HG03064 (cell line): Measurements from ENCODE around the gene TBXA2R.

ENCODE experiments used
- ATAC-seq: cut with Tn5 transposase; IDR thresholded peaks from one replicate; pipeline ENCODE4 v1.9.1; 2021; ENCODE audit warnings: low read depth; ENCODE audit not compliant: unreplicated experiment

TBXA2R gene

DNA sequence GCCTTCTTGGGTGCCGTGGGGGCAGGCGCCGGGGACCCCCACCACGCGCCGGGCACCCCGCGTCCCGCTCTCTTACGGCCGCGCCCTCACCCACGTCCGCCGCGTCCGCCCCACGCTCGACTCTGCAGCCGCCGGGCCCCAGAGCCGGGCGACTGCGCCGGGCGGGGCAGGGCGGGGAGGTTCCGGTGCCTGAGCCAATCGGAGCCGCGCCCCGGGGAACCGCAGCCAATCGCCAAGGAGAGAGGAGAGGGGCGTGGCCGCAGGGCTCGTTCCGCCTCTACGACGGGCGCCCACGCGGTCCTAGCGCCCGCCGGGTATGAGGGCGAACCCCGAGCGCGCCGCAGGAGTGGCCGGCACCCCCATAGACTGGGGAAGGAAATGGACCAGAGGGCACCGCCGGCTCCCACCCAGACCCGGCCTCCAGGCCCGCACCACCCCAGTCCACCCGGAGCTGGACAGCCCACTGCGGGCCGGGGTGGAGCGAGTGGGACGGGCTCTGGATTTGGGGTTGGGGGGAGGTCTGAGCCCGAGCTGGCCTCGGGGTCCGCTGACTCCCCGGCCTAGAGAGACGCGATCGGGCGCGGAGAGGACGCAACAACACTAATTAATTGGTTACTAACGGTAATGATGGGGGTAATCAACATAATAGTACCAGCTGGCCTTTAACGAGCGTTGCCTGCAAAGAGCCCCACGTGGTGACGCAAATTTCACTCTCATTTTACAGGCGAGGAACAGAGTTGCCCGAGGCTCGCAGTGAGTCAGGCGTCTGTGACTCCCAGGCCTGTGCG lies 49.0 kb downstream of the TBXA2R start, which contains the start of gene MFSD12:
Gene MFSD12 (minus strand): TSS at position 126 of the 788 bp plus-strand sequence. CDS start 183 bp downstream, outside the sequence.
- peak; percentile 63 for ATAC-seq

DNA sequence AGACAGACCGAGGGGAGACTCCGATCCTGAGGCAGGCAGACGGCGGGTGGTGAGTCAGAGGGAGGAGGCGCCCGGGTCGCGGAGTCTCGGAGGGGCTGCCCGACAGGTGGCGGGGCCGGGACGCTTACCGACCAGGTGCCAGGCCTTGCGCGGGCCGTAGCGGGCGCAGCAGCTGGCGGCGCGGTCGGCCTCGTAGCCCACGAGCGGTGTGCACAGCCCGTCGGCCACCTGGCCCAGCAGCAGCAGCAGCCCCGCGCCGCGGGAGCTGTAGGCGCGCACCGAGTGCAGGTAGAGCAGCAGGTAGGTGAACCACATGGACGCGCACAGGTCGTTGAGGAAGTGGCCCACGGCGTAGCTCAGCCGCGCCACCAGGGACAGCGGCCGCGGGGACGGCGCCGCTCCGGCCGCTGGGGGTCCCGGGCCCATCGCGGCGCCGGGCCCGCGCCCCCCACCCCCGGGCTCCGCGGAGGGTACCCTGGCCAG lies 49.7 kb downstream of the TBXA2R start:
- ATAC-seq, result peak; percentile 31

DNA sequence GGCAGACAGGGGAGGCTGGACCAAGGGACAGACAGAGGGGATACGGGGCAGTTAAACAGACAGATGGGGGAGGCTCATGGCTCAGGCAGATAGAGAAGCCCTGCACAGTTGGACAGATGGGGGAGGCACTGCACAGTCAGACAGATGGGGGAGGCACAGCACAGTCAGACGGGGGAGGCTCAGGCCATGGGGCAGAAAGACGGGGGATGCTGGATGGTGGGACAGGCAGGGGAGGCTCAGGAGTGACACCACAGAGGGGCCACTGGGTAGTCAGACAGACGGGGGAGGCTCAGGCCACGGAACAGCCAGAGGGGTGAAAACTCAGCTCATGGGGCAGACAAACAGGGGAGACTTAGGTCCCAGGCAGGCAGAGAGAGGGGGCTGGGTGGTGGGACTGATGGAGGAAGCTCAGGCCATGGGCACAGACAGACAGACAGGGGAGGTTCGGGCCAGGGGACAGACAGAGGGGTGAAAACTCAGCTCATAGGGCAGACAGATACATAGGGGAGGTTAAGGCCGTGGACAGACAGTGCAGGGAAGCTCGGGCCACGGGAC lies 50.2 kb downstream of the TBXA2R start:
- ATAC-seq, result no peak

DNA sequence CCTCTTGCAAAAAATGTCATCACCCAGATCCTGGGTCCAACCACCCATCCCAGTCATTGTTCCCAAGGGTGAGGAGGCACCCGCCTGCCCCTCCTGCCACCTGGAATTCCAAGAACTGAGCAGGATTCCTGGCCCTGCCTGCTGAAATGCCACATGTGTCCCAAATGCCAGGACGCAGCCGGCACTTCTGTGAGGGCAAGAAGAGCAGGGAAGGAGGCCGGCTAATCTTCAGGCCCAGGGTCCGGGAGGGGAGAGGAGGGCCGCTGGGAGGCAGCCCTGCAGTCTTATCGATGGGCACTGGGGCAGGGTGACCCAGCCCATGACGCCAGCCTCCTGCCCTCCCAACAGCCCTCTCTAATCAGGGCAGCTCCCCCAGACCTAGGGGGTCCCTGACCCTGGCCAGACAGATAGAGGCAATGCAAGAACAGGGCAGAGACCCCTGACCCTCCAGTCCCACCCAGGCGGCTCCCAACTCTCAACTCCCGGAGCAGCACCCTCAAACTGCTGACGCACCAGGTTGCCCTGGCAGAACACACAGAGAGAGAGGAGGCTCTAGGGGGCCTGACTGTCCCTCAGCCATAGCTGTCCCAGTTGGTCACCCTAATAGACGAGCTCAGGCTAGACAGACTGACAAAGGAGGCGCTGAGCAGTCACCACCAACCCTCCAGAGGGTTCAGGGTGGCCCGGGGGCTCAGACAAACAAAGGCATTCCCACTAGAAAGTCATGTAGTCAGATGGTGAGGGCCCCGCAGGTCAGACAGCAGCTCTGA lies 50.8 kb downstream of the TBXA2R start:
- ATAC-seq, result no peak

DNA sequence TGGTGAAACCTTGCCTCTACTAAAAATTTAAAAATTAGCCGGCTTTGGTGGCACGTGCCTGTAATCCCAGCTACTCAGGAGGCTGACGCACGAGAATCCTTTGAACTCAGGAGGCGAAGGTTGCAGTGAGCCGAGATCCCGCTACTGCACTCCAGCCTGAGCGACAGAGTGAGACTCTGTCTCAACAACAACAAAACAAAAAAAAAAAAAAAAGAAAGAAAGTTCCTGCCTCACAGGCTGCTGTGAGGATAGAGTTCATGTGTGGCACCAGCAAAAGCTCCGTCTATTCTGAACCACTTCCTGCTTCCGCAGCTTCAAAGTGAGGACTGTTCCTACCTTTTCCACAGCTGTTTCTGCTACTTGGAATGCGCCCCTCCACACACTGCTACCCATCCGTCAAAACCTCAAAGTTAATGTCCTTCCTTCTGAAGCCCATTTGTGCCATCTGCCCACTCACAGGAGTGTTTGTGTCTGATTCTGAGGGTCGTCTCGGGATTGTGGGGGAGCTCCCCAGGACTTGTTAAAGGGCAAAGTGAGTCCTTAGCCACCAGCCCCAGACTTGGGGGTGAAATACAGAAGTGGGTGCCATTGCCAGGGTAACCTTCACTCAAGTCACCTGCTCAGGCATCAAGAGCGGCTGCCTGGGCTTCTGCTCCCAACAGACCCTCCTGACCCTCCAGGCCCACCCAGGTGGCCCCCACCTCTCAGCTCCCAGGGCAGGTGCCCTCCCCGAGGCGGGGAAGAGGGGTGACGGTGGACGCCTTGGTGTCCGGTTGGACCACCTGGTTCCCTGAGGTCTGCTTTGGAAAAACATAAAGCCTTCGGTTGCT lies 52.2 kb downstream of the TBXA2R start:
- ATAC-seq, result no peak

DNA sequence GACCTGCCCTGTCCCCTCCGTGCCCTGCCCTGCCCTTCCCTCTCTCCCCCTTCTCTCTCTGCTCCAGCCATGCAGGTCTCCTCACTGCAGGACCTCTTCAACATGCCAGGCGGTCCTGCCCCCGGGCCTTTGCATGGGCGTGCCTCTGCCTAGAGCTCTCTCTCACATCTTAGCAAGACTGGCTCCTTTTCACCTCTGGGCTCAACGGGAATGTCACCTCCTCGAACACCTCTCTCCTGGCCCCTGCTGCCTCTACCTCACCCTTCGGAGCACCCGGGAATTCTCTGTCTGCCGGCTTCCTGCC lies 54.9 kb downstream of the TBXA2R start:
- ATAC-seq, result no peak

DNA sequence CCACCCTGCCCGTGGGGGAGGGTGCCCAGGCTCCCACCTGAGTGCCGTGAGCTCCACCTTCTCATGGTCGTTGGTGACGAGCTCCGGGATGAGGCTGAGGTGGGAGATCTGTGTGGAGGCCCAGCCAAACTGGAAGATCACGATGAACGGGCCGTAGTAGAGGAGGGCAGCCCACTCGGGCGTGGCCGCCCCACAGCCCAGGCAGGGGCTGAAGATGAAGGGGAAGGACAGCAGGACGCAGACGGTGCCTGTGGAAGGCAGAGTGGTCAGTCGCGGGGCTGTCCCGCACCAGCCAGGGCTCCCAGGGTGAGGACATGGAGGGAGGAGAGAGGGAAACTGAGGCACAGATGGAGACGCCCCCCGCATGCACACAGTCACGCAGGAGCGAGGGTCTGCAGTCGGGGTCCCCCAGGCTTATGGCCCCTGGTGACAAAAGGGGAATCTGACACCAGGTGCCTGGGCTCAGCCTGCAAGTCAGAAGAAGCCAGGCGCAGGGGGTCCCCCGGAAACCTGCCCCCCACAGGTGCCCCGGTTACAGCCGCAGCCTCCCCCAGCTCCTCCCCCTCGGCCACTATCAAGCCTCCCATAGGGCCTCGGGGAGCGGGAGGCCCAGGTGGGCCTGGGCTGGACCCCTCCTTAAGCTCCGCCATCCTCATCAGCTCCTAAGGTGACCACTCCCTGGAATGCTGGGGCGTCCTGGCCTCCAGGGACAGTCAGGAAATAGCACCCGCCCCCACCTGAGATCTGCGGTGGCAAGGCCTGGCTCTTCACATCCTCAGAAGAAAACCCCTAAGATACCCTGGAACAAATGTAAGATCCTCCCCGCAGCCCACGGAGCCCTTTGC lies 55.5 kb downstream of the TBXA2R start:
- no peak for ATAC-seq

DNA sequence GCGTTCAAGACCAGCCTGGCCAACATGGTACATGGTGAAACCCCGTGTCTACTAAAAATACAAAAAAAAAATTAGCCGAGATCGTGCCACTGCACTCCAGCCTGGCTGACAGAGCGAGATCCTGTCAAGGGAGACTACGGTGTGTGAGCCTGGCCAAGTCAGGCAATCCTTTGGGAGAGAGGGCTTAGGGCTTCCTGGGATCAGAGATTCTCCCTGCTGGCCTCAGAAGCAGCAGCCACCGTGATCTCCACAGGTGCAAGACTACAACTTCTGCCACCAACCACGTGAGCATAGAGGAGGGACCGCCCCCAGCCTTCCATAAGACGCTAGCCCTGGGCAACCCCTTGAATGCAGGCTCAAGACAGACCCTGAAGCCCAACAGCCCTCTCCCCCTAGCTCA lies 56.9 kb downstream of the TBXA2R start:
- ATAC-seq, result no peak

DNA sequence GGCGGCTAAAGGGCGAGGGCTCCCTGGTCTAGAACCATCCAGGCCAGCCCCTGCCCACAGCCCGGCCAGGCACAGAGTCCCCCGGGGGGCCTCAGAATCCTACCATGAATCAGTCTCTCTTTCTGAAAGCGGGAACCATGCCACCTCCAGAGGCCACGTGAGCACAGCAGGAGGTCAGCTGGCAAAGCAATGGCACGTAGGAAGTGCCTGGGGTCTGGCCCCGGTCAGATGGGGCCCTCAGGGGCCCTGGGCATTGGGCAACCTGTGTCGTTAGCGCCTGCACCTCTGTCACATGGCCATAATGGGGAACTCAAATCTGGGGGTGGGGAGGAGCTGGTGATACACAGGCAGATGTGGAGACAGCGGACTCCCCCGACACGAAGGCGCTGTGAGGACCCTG lies 58.1 kb downstream of the TBXA2R start:
- no peak for ATAC-seq

DNA sequence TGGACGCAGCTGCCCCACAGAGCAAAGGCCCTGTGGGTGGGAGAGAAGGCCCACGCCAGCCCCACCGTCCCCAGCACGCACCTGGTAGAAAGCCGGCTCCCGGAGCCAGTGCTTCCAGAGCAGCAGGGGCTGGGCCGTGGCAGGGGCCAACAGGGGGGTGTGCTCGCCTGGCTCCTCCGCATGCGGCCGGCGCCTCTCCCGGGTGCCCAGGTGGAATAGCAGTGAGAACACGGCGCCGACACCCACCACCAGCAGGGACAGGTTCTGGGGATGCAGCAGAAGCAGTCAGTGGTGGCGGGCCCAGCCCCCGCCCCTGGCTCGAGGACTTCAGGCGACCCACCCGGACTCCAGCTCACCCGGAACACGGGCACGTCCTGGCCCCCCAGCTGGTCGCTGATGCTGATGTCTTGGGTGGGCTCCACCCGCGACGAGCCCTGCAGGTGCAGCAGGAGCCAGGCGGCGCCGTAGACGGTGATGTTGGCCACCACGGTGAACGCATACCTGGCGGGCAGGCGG lies 58.9 kb downstream of the TBXA2R start:
- no peak for ATAC-seq

DNA sequence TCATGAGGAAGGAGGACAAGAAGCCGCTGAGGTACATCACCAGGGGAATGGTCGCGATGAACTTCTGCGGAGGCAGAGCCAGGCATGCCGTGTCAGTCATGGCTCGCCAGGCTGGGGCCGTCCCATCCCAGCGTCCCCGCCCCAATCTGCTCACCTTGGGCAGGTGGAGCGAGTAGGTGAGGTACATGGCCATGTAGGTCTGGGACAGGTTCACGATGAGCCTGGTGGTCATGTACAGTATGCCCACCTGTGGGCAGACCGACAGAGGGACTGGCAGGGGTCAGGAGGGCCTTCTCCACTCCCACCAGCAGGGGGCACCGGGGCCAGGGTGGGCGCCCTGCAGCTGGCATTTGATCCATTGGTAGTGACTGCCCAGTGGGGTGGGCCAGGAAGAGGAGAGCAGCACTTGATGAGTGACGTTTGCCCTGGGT lies 59.4 kb downstream of the TBXA2R start:
- ATAC-seq, result no peak

DNA sequence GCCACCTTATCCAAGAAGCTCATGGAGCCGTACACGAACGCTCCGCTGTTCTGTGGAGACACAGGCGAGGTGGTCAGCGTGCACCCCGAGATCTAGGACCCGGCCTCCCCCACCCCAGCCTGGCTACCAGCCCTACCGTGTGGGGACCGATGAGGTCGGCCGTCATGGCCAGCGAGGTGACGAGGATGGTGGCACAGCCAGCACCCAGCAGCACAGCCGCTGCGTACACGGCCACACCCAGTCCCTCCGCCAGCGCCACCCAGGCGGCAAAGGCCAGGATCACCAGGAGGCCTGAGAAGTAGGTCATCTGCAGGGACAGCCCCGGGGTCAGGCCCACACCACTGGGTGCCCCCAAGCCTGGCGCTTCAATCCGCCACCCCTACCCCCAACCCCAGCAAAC lies 60.6 kb downstream of the TBXA2R start:
- no peak for ATAC-seq

DNA sequence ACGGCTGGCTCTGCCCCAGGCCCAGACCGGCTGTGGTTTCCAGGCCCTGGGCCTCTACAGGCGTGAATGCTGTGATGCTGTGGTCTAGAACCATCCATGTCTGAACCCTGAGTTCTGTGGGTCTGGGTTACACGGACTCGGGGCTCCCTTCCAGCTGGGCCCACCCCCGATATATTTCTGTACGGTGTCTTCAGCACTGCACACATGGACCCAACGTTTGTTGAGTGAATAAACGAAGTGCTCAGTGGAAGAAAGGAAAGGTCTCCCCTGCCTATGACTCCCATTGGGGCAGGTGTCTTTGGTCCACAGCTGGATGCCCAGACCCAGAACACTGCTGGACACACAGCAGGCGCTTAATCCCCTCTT lies 61.0 kb downstream of the TBXA2R start:
- no peak for ATAC-seq

DNA sequence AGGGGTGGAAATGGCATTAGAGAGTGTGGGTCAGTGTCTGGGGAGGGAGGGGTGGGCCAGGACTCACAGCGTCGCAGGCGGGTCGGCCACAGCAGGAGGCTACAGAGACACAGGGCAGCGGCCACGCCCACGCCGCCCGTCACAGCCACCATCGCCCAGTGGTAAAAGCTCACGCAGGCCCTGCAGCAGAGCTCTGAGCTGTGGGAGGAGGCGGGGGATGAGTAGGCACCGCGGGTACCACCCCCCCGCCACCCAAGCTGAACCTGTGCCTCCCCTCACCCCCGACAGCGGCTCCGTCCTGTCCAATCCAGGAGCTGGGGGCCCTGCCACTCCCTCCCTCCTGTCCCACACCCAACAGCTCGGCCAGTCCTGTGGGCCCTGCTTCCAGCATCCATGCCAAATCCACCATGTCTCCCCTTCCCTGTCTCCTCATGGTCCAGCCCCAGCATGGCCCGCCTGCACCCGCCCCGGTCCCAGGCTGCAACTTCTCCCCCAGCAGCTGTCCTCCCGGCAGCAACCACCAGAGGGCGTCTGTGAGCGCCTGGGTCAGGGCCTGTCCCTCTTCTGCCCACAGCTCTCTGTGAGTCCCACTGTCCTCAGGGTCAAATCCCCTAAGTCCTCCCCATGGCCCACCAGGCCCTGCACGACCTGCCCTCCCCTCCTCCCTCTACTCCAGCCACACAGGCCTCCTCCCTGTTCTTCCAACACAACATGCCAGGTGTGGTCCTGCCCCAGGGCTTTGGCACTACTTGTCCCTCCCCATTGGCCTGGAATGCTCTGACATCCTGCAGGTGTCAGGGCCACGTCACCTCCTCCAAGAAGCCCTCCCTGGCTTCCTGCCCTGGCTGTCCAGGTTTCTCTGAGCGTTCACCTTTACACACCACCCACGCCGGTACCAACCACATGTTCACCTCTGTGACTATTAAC lies 61.7 kb downstream of the TBXA2R start:
- no peak for ATAC-seq
